Amniotic stem cell (primary cell): ENCODE data around the gene IQCE.
A peak's percentile ranks its signal among the peaks of the same experiment; 100 is the strongest.
"Not testable (repeated sequence)": the region's sequence is repeated elsewhere in the genome, so short reads cannot be mapped to it uniquely, and the experiment has no call there.

Experiments
- DNase-seq: peaks from one replicate; lab custom pipeline; 2025; lab: John Stamatoyannopoulos, UW

Gene IQCE

GRCh38 chr7:2521952-2522591 lies 36.7 kb upstream of the IQCE start:
- DNase-seq = no peak

- DNase-seq = no peak
These were observed 35.9 kb upstream of the IQCE start for GRCh38 chr7:2522780-2523433.

GRCh38 chr7:2523461-2523936 lies 35.3 kb upstream of the IQCE start:
- DNase-seq = no peak

- peak; percentile 20 for DNase-seq
These were observed 34.6 kb upstream of the IQCE start for GRCh38 chr7:2523941-2524807.

GRCh38 chr7:2524808-2525657 lies 33.7 kb upstream of the IQCE start:
- DNase-seq = no peak

- no peak for DNase-seq
These were observed 32.8 kb upstream of the IQCE start for GRCh38 chr7:2525658-2526630.

- DNase-seq = no peak
These were observed 31.9 kb upstream of the IQCE start for GRCh38 chr7:2526659-2527504.

GRCh38 chr7:2527505-2528467 lies 31.0 kb upstream of the IQCE start:
- DNase-seq = peak; percentile 54

GRCh38 chr7:2528481-2529095 lies 30.2 kb upstream of the IQCE start:
- DNase-seq = no peak

GRCh38 chr7:2529161-2530070 lies 29.4 kb upstream of the IQCE start:
- peak; percentile 33 for DNase-seq

GRCh38 chr7:2530071-2530987 lies 28.4 kb upstream of the IQCE start:
- no peak for DNase-seq

GRCh38 chr7:2530994-2531795 lies 27.6 kb upstream of the IQCE start:
- not testable (repeated sequence) for DNase-seq

GRCh38 chr7:2531796-2532110 lies 27.0 kb upstream of the IQCE start:
- DNase-seq = not testable (repeated sequence)

GRCh38 chr7:2532199-2532772 lies 26.5 kb upstream of the IQCE start:
- DNase-seq = not testable (repeated sequence)

- not testable (repeated sequence) for DNase-seq
These were observed 26.0 kb upstream of the IQCE start for GRCh38 chr7:2532816-2533215.
